ELR (cell line): ENCODE measurements around the gene THOC5.
"Not testable (repeated sequence)": the region's sequence is repeated elsewhere in the genome, so short reads cannot be mapped to it uniquely, and the experiment has no call there.

ENCODE experiments used
- DNase-seq: peaks from one replicate; pipeline ENCODE4 v3.0.0-alpha.2; 2015; ENCODE audit warnings: low read depth

THOC5 gene

GRCh38 chr22:29559853-29560252, 6.3 kb upstream of the THOC5 start:
- no peak for DNase-seq

DNA sequence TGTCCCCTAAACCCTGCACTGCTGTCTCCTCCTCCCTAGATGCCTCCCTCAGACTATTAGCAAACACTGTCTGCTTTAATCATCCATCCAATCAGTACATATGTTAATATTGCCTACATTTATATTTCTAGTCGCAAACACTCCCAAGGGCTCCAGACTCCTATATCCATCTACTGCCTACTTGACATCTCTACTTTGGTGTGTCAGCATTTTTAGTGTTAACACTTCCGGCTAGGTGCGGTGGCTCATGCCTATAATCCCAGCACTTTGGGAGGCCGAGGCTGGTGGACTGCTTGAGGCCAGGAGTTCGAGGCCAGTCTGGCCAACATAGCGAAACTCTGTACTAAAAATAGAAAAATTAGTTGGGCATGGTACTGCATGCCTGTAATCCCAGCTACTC, 5.5 kb upstream of the THOC5 start:
- DNase-seq: no peak

GRCh38 chr22:29555065-29555644, 1.6 kb upstream of the THOC5 start:
- no peak for DNase-seq

- not testable (repeated sequence) for DNase-seq
Observed at GRCh38 chr22:29552357-29552756, 1.2 kb downstream of the THOC5 start.

- DNase-seq: no peak
Observed at GRCh38 chr22:29550005-29550404, 3.6 kb downstream of the THOC5 start.

DNA sequence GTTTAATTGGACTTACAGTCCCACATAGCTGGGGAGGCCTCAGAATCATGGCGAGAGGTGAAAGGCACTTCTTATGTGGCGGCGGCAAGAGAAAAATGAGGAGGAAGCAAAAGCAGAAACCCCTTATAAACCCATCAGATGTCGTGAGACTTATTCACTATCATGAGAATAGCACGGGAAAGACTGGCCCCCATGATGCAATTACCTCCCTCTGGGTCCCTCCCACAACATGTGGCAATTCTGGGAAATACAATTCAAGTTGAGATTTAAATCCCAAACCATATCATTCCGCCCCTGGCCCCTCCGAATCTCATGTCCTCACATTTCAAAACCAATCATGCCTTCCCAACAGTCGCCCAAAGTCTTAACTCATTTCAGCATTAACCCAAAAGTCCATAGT, 8.5 kb downstream of the THOC5 start:
- not testable (repeated sequence) for DNase-seq

DNA sequence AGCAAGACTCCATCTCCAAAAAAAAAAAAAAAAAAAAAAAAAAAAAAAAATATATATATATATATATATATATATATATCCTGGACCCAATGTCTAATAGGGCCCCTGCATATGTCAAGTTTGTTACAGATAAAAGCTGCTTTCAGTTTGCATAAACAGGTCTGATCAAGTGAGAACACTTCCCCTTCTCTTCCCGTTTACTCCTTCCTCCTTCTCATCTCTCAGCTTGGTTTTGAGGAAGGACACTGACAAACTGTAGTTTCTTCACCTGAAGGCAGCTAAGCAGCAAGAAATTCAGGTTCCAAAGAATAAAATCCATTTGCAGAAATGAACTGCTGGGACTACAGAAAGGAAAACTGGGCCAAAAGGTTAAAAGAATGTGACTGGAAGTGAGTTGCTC, 11.7 kb downstream of the THOC5 start:
- no peak for DNase-seq

DNA sequence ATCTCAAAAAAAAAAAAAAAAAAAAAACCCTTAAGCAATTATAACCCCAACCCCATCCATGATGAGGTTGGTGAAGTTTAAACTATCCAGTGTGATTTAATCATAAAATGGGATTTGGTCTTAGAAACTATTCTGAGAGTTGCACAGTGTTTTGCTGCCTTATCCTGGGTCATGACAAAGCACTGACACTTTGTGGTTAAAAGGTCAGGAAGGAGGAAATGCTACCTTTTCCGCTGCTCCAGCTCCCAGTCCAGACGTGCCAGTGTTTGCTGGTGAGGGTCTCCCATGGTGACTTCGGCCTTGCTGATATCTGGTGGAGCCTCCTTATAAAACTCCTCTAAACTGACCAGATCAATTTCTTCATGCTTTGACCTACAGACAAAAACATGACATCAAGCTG, 14.5 kb downstream of the THOC5 start:
- DNase-seq: peak; percentile 32

DNA sequence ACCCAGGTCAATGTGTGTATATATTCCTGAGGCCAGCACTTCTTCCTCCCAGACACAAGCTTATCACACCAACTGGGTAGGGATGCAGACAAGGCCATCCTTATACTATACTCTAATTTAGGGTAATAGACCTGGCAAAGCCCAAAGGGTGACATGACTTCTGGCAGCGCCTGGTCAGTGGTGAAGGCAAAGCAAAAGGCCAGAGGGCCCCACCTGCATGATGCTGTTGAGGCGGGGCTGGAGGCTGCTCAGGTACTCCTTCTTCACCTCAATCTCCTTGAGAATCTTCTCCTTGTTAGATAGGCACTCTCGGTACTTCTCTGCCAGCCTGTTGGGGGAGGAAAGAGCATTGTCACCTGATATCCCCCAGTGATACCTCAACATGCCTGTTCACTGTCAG, 17.1 kb downstream of the THOC5 start:
- no peak for DNase-seq

DNA sequence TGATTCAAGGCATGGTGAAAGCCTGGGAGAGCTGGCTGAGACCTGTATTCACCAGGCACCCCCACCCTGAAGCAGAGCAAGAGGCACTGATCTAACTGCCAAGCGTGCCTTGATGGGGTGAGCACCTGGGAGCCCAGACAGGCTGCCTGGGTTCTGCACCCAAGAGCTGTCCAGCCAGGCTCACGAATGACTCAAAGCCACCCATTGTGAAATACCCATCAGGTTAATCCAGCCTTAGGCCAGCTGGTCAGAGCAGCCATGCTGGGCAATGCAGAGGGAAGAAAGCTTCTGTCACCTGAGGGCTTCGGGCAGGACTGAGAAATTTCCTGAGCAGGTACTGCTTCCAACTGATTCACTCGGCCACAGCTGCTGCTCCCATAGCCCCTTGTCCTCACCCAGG, 22.1 kb downstream of the THOC5 start:
- DNase-seq: peak; percentile 7

- DNase-seq: no peak
Observed at GRCh38 chr22:29530716-29531115, 22.8 kb downstream of the THOC5 start.

- no peak for DNase-seq
Observed at GRCh38 chr22:29528144-29528543, 25.4 kb downstream of the THOC5 start.

GRCh38 chr22:29524442-29525191, 28.9 kb downstream of the THOC5 start:
- peak; percentile 51 for DNase-seq

GRCh38 chr22:29523761-29524160, 29.8 kb downstream of the THOC5 start:
- DNase-seq: no peak

GRCh38 chr22:29521526-29521925, 32.0 kb downstream of the THOC5 start:
- no peak for DNase-seq

DNA sequence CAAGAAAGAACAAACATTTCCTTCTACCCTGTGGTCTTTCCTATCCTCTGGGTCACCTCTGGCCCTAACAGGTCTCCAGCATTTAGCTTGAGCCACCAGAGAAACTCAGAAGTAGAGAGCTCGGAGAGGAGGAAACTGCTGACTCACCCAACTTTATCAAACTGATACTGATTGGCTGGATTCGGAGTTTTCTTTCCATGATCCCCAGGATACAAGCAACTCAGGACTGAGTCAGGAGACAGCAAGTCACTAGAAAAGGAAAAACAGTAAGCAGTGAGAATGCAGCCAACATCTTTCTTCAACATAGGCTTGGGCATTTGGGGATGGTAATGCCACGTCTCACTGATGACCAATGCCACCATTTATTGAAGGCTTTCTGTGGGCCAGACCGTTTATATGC, 32.7 kb downstream of the THOC5 start:
- peak; percentile 92 for DNase-seq

DNA sequence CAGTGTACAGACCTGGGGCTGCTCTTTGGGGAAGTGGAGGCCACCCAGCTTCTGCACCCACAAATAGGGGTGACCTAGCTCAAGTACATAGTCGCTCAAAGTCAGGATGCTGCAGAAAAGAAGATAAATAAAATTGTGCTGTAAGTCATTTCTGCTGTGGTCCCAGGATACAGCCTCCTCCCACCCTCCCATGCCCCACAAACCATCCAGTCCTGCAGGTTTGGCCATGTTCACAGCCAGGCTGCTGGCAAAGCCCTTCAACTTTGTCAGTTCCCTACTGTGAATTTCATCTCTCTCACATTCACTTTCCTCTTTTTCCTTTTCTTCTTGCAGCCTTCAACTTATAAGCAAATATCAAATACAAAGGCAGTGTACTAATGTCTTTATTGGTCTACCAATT, 33.6 kb downstream of the THOC5 start:
- DNase-seq: no peak

DNA sequence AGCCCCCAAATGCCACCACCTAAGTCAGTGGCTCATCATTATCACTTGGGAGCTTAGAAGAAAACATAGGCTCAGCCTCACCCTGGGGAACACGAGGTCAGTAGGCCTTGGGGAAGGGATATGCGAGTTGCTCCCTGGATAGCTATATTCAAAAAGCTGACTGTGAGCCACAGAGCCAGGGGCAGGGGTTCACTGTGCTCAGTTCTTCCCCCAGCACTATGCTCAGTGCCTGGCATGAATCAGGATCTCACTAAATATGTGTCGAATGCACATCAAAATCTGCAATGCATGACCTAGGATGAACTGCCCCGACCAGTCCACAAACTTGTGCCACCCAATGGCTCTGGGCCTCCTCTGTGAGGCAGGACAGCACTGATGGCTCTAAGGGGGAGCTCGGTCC, 35.1 kb downstream of the THOC5 start:
- DNase-seq: no peak

GRCh38 chr22:29517215-29517908, 36.2 kb downstream of the THOC5 start:
- DNase-seq: no peak

DNA sequence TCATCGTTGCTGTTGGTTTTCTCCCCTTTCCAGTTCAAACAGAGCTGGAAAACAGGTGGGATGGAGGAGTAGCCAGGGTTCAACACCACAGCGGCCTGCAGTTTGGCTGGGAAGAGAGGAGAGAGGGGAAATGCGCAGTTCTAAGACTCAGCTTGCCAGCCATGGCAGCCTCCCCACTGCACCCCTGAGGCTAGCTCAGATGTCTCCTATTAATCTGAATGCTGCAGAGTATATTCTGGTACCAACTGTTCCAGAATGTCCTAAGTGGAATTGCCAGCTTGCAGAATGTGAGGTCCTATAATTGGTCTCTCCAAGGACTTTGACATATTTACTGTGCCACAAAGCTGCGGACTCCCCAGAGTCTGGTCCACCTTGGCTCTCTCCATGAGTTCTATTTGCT, 41.5 kb downstream of the THOC5 start:
- no peak for DNase-seq

DNA sequence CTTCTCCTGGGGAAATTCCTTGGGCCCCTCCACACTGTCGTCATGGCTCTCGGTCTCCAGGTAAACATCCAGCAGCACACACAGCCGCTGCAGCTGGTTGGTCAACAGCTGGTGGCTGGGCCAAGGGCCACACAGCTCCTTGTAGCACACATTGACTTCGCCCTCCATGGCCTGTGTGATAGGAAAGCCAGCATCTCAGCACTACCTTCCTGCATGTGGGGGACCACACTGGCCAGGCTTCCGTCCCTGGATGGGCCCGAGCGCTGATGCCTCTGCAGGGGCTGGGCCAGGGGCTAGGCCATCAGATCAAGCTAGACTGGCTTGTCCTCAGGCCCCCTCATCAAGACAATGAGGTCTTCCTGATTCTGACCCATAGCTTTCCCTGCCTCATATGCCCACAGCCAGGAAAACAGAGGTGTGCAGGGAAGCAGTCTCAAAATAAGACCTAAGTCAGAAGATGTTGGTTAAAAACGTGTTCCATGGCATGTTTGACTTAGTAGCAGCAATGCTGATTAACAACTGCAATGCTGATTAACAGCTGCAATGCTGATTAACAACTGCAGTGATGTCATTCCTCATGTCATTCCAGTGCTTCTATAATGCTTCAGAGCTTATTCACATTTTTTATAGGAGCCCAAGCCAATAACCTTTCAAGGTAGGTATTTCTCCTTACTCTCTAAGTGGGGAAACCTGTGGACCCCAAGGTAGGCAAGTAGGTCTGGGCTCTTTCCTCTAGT, 42.3 kb downstream of the THOC5 start:
- DNase-seq: no peak

GRCh38 chr22:29510542-29510941, 43.0 kb downstream of the THOC5 start:
- no peak for DNase-seq

DNA sequence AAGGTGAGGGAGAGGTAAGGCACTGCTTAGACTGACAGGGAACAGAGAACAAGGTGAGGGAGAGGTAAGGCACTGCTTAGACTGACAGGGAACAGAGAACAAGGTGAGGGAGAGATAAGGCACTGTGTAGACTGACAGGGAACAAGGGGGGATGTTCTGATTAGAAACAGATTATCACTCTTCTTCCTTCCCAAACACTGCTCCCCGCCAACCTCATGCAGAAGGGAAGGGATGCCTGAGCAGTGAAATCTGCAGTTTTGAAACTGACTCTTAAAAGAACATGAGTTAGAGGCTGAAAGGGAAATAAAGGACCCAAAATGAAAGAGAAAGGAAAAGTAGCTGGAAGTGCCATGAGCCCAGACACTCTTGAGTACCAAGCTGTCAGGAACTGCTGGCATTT, 43.7 kb downstream of the THOC5 start:
- DNase-seq: no peak
